HCT116 (cell line): ENCODE measurements around the gene SYNRG. TPM values are rescaled to one million over a fixed set of nuclear protein-coding genes. Genes with fewer than 3 reads are reported as not detected.

Source experiments
- ATAC-seq: fragments of 200-7000 bp; cut with Tn5 transposase; 2 replicates; pipeline ENCODE4 v1.9.1; 2020; ENCODE audit warnings: mild to moderate bottlenecking, moderate library complexity
- BruUV-seq: library from RNA; stranded (reverse); fragments of 400-500 nt; replicated peaks from 2 replicates; lab custom pipeline; 2021; lab: Mats Ljungman, UMichigan
- CTCF ChIA-PET: fragments of 300-600 bp; sonication (Branson Sonifier 250); formaldehyde crosslinking; loops from one replicate; lab custom pipeline; 2021; ENCODE audit warnings: antibody characterized with exemption; lab: Charles Lee
- POLR2A ChIA-PET: fragments of 300-600, 350-600 bp; sonication (Branson Sonifier 250); formaldehyde crosslinking; loops from one replicate; lab custom pipeline; 2021; ENCODE audit warnings: antibody characterized with exemption; lab: Charles Lee
- RAD21 ChIA-PET, 2 experiments: fragments of 300-600 bp; sonication (Branson Sonifier 250); formaldehyde crosslinking; loops; one replicate each; lab custom pipeline; 2023; ENCODE audit warnings: low total read pairs in 2 of 2; ENCODE audit not compliant: uncharacterized antibody in 2 of 2, unreplicated experiment in 2 of 2, low non-redundant PET in 1 of 2; lab: Charles Lee
- DNase-seq: peaks from one replicate; pipeline ENCODE4 v3.0.0-alpha.2; 2010; ENCODE audit warnings: low read depth, low spot score
- H2AFZ ChIP-seq: fragments of 200-600 bp; shearing (Covaris generic), sonication (generic); 2 replicates; pipeline ENCODE4 v1.6.1; 2017; ENCODE audit warnings: low read depth, mixed run types, mixed read lengths, antibody characterized with exemption, low read length; ENCODE audit not compliant: poor library complexity, severe bottlenecking
- H3K27ac ChIP-seq: 2 replicates; pipeline ENCODE4 v1.5.1; 2012; ENCODE audit warnings: low read depth, low read length
- H3K27me3 ChIP-seq: fragments of 200-600 bp; sonication (generic); 2 replicates; pipeline ENCODE4 v1.6.1; 2016; ENCODE audit warnings: mixed run types, low read length, mixed read lengths; ENCODE audit not compliant: insufficient read depth
- H3K36me3 ChIP-seq, 2 experiments: fragments of 200-500 bp in 1 of 2; fragments of 200-600 bp in 1 of 2; sonication (Bioruptor generic) in 1 of 2; sonication (generic) in 1 of 2; 2 replicates each; pipeline versions ENCODE4 v1.5.1 to v1.6.1; 2014 to 2016; ENCODE audit warnings: low read length in 2 of 2, inconsistent platforms in 1 of 2, mixed read lengths in 1 of 2, mixed run types in 1 of 2; ENCODE audit not compliant: insufficient read depth in 2 of 2, control insufficient read depth in 1 of 2
- H3K4me1 ChIP-seq, 2 experiments: fragments of 200-600 bp in 1 of 2; sonication (generic) in 1 of 2; 2 replicates each; pipeline versions ENCODE4 v1.5.1 to v1.6.1; 2012 to 2017; ENCODE audit warnings: low read length in 2 of 2, inconsistent platforms in 1 of 2, mild to moderate bottlenecking in 1 of 2, mixed read lengths in 1 of 2, mixed run types in 1 of 2, moderate library complexity in 1 of 2; ENCODE audit not compliant: insufficient read depth in 2 of 2, control insufficient read depth in 1 of 2
- H3K4me2 ChIP-seq: fragments of 200-600 bp; sonication (generic); 2 replicates; pipeline ENCODE4 v1.6.1; 2017; ENCODE audit warnings: mixed run types, low read length, mixed read lengths
- H3K4me3 ChIP-seq, 2 experiments: fragments of 200-600 bp in 1 of 2; sonication (generic) in 1 of 2; replicated peaks in 1 of 2; 2 replicates each; pipeline ENCODE4 v1.5.1; 2011 to 2016; ENCODE audit warnings: low read length in 2 of 2, control low read depth in 1 of 2, low read depth in 1 of 2, mild to moderate bottlenecking in 1 of 2, mixed read lengths in 1 of 2, mixed run types in 1 of 2
- H3K79me2 ChIP-seq: fragments of 200-600 bp; sonication (generic); 2 replicates; pipeline ENCODE4 v1.6.1; 2017; ENCODE audit warnings: mild to moderate bottlenecking, mixed run types, low read length, moderate library complexity, mixed read lengths; ENCODE audit not compliant: insufficient read depth
- H3K9ac ChIP-seq: fragments of 200-600 bp; sonication (generic); 2 replicates; pipeline ENCODE4 v1.6.1; 2016; ENCODE audit warnings: low read length, mixed read lengths
- H3K9me2 ChIP-seq: fragments of 200-600 bp; sonication (generic), shearing (Covaris generic); 2 replicates; pipeline ENCODE4 v1.6.1; 2017; ENCODE audit warnings: mixed run types, mild to moderate bottlenecking, moderate library complexity; ENCODE audit not compliant: insufficient read depth
- H3K9me3 ChIP-seq, 2 experiments: fragments of 200-500 bp in 1 of 2; fragments of 200-600 bp in 1 of 2; sonication (Bioruptor generic) in 1 of 2; sonication (generic) in 1 of 2; 2 replicates each; pipeline ENCODE4 v1.6.1; 2014 to 2017; ENCODE audit warnings: low read length in 2 of 2, mixed read lengths in 2 of 2, inconsistent platforms in 1 of 2, low read depth in 1 of 2, mild to moderate bottlenecking in 1 of 2, mixed run types in 1 of 2, moderate library complexity in 1 of 2; ENCODE audit not compliant: control insufficient read depth in 1 of 2, insufficient read depth in 1 of 2
- H4K20me1 ChIP-seq: fragments of 200-600 bp; sonication (generic), shearing (Covaris generic); 2 replicates; pipeline ENCODE4 v1.6.1; 2017; ENCODE audit warnings: mixed run types, mild to moderate bottlenecking, moderate library complexity; ENCODE audit not compliant: insufficient read depth
- CBX3 ChIP-seq: IDR thresholded peaks from 2 replicates; pipeline ENCODE4 v1.6.1; 2012; ENCODE audit warnings: low read depth
- EGR1 ChIP-seq: IDR thresholded peaks from 2 replicates; pipeline ENCODE4 v1.6.1; 2012; ENCODE audit warnings: low read depth
- ELF1 ChIP-seq: IDR thresholded peaks from 2 replicates; pipeline ENCODE4 v1.6.1; 2012; ENCODE audit warnings: low read depth, borderline replicate concordance
- EZH2 ChIP-seq: fragments of 200-600 bp; sonication (generic); IDR thresholded peaks from 2 replicates; pipeline ENCODE4 v1.6.1; 2017; ENCODE audit warnings: antibody characterized with exemption, mixed run types
- EZH2phosphoT487 ChIP-seq: fragments of 200-600 bp; IDR thresholded peaks from 2 replicates; pipeline ENCODE4 v1.6.1; 2018; ENCODE audit warnings: antibody characterized with exemption, borderline replicate concordance
- FOSL1 ChIP-seq: IDR thresholded peaks from 2 replicates; pipeline ENCODE4 v1.6.1; 2012; ENCODE audit warnings: low read depth
- JUND ChIP-seq: IDR thresholded peaks from 2 replicates; pipeline ENCODE4 v1.6.1; 2012
- MAX ChIP-seq: IDR thresholded peaks from 2 replicates; pipeline ENCODE4 v1.6.1; 2012
- POLR2A ChIP-seq: IDR thresholded peaks from 2 replicates; pipeline ENCODE4 v1.7.0; 2011; ENCODE audit warnings: borderline replicate concordance; ENCODE audit not compliant: insufficient read depth, insufficient read length; ENCODE audit errors: extremely low read depth
- POLR2AphosphoS5 ChIP-seq: IDR thresholded peaks from 2 replicates; pipeline ENCODE4 v1.6.1; 2011; ENCODE audit warnings: mild to moderate bottlenecking, low read depth, low read length, moderate library complexity
- SIN3A ChIP-seq: IDR thresholded peaks from 2 replicates; pipeline ENCODE4 v1.6.1; 2012; ENCODE audit warnings: low read depth
- SP1 ChIP-seq: IDR thresholded peaks from 2 replicates; pipeline ENCODE4 v1.6.1; 2012; ENCODE audit warnings: low read depth
- SRF ChIP-seq: IDR thresholded peaks from 2 replicates; pipeline ENCODE4 v1.6.1; 2012; ENCODE audit warnings: low read depth
- TCF7L2 ChIP-seq: IDR thresholded peaks from 2 replicates; pipeline ENCODE4 v1.7.0; 2011; ENCODE audit warnings: borderline replicate concordance, inconsistent platforms; ENCODE audit not compliant: insufficient read depth, insufficient read length; ENCODE audit errors: extremely low read depth
- ZFX ChIP-seq: fragments of 450-650 bp; IDR thresholded peaks from 2 replicates; pipeline ENCODE4 v1.6.1; 2017
- intact Hi-C: fragments of 100-400 bp; cut with micrococcal nuclease; formaldehyde crosslinking; loops from 2 replicates; pipeline ENCODE4 v1.10.0; 2022
- total RNA-seq: library from RNA; stranded (reverse); gene quantifications from one replicate; pipeline ENCODE4 v1.2.1, GENCODE V29; 2021; ENCODE audit not compliant: unreplicated experiment
- TF ChIP-seq, protein P1 (sequence below): IDR thresholded peaks from 2 replicates; pipeline ENCODE4 v1.6.1; 2012; ENCODE audit warnings: low read depth
- TF ChIP-seq, protein P2 (sequence below): IDR thresholded peaks from 2 replicates; pipeline ENCODE4 v1.6.1; 2011; ENCODE audit warnings: mild to moderate bottlenecking, low read length, moderate library complexity; ENCODE audit not compliant: insufficient replicate concordance; ENCODE audit errors: extremely low read depth
- TF ChIP-seq, protein P3 (sequence below), 3 experiments: fragments of 200-600 bp in 1 of 3; sonication (generic) in 1 of 3; IDR thresholded peaks in 2 of 3; conservative IDR thresholded peaks in 1 of 3; 2 replicates each; pipeline ENCODE4 v1.5.1; 2012 to 2017; ENCODE audit warnings: low read depth in 2 of 3, low read length in 2 of 3, antibody characterized with exemption in 1 of 3, borderline replicate concordance in 1 of 3, control low read depth in 1 of 3, mild to moderate bottlenecking in 1 of 3, mixed read lengths in 1 of 3, mixed run types in 1 of 3, moderate library complexity in 1 of 3; ENCODE audit not compliant: insufficient read depth in 1 of 3

Gene SYNRG
- total RNA-seq, 1 experiment from 2014 or later, result 23.8 TPM

DNA sequence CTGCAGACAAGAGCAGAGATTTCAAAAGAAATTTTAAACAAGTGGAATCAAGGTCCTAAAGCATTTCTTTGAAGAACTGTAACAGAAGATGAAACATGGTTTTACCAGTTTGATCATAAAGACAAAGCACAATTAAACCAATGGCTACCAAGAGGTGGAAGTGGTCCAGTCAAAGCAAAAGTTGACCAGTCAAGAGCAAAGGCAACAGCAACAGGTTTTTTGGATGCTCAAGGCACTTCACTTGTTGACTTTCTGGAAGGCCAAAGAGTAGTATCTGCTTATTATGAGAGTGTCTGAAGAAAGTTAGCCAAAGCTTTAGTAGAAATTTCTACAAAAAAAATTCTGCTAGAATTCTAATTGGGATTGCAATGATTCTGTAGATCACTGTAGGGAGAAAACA is 28.7 kb upstream of the SYNRG start:
- TF ChIP-seq TCF7L2 (no peak), SRF (no peak), MAX (no peak), EZH2phosphoT487 (no peak), CBX3 (no peak), ELF1 (no peak), EGR1 (no peak), FOSL1 (no peak), SP1 (no peak), ZFX (no peak), JUND (no peak), SIN3A (no peak), POLR2AphosphoS5 (no peak), POLR2A (no peak), EZH2 (no peak)
- TF ChIP-seq, protein P1, sequence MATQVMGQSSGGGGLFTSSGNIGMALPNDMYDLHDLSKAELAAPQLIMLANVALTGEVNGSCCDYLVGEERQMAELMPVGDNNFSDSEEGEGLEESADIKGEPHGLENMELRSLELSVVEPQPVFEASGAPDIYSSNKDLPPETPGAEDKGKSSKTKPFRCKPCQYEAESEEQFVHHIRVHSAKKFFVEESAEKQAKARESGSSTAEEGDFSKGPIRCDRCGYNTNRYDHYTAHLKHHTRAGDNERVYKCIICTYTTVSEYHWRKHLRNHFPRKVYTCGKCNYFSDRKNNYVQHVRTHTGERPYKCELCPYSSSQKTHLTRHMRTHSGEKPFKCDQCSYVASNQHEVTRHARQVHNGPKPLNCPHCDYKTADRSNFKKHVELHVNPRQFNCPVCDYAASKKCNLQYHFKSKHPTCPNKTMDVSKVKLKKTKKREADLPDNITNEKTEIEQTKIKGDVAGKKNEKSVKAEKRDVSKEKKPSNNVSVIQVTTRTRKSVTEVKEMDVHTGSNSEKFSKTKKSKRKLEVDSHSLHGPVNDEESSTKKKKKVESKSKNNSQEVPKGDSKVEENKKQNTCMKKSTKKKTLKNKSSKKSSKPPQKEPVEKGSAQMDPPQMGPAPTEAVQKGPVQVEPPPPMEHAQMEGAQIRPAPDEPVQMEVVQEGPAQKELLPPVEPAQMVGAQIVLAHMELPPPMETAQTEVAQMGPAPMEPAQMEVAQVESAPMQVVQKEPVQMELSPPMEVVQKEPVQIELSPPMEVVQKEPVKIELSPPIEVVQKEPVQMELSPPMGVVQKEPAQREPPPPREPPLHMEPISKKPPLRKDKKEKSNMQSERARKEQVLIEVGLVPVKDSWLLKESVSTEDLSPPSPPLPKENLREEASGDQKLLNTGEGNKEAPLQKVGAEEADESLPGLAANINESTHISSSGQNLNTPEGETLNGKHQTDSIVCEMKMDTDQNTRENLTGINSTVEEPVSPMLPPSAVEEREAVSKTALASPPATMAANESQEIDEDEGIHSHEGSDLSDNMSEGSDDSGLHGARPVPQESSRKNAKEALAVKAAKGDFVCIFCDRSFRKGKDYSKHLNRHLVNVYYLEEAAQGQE, result no peak
- TF ChIP-seq, protein P2, sequence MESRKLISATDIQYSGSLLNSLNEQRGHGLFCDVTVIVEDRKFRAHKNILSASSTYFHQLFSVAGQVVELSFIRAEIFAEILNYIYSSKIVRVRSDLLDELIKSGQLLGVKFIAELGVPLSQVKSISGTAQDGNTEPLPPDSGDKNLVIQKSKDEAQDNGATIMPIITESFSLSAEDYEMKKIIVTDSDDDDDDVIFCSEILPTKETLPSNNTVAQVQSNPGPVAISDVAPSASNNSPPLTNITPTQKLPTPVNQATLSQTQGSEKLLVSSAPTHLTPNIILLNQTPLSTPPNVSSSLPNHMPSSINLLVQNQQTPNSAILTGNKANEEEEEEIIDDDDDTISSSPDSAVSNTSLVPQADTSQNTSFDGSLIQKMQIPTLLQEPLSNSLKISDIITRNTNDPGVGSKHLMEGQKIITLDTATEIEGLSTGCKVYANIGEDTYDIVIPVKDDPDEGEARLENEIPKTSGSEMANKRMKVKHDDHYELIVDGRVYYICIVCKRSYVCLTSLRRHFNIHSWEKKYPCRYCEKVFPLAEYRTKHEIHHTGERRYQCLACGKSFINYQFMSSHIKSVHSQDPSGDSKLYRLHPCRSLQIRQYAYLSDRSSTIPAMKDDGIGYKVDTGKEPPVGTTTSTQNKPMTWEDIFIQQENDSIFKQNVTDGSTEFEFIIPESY, result no peak
- TF ChIP-seq, protein P3, sequence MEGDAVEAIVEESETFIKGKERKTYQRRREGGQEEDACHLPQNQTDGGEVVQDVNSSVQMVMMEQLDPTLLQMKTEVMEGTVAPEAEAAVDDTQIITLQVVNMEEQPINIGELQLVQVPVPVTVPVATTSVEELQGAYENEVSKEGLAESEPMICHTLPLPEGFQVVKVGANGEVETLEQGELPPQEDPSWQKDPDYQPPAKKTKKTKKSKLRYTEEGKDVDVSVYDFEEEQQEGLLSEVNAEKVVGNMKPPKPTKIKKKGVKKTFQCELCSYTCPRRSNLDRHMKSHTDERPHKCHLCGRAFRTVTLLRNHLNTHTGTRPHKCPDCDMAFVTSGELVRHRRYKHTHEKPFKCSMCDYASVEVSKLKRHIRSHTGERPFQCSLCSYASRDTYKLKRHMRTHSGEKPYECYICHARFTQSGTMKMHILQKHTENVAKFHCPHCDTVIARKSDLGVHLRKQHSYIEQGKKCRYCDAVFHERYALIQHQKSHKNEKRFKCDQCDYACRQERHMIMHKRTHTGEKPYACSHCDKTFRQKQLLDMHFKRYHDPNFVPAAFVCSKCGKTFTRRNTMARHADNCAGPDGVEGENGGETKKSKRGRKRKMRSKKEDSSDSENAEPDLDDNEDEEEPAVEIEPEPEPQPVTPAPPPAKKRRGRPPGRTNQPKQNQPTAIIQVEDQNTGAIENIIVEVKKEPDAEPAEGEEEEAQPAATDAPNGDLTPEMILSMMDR (IDR thresholded peaks at IDR 0.05 in 2 of 3, conservative IDR thresholded peaks at IDR 0.05 in 1 of 3; ENCODE audit: borderline replicate concordance in 1 of 3, insufficient read depth in 1 of 3, low read depth in 2 of 3, low read length in 2 of 3), result no peak
- H3K4me2 ChIP-seq, result no peak overlapping the region
- DNase-seq, result no peak
- no peaks in the 10 kb centered on the region for H3K9me3 ChIP-seq
- H3K9ac ChIP-seq, result no peak overlapping the region
- H3K27ac ChIP-seq, result no peak overlapping the region
- intact Hi-C loops, result no loop called here
- H3K79me2 ChIP-seq, result peaks cover 66% of the 10 kb centered on the region
- no peak overlapping the region for H3K4me3 ChIP-seq
- ATAC-seq, result no peak
- POLR2A ChIA-PET, result no interaction called here
- H3K36me3 ChIP-seq, result peaks cover 17 to 20% of the 10 kb centered on the region in 2 experiments; a peak in 3 of 4 replicates
- H4K20me1 ChIP-seq, result no peaks in the 10 kb centered on the region
- no peak overlapping the region for H2AFZ ChIP-seq
- RAD21 ChIA-PET, result no interaction called here
- CTCF ChIA-PET, result no interaction called here
- BruUV-seq, result no TSS peak
- no peaks in the 10 kb centered on the region for H3K9me2 ChIP-seq
- peaks cover 0 to 6% of the 10 kb centered on the region in 2 experiments; a peak in 1 of 4 replicates for H3K4me1 ChIP-seq
- no peaks in the 10 kb centered on the region for H3K27me3 ChIP-seq
